Mammary epithelial cell (primary cell): ENCODE results near the gene DNAH14.

Experiments used
- EZH2 ChIP-seq: IDR thresholded peaks from 2 replicates; pipeline ENCODE4 v1.6.1; 2012; ENCODE audit warnings: low read length, inconsistent platforms, borderline replicate concordance
- TF ChIP-seq, protein P1 (sequence below), 2 donors: IDR thresholded peaks in 1 of 2; conservative IDR thresholded peaks in 1 of 2; 2 replicates each; pipeline ENCODE4 v1.5.1; 2011 to 2012; ENCODE audit warnings: inconsistent platforms in 2 of 2, low read length in 2 of 2, mild to moderate bottlenecking in 2 of 2, control low read depth in 1 of 2, low read depth in 1 of 2; ENCODE audit not compliant: insufficient read depth in 1 of 2; ENCODE audit errors: extremely low read depth in 1 of 2

DNA sequence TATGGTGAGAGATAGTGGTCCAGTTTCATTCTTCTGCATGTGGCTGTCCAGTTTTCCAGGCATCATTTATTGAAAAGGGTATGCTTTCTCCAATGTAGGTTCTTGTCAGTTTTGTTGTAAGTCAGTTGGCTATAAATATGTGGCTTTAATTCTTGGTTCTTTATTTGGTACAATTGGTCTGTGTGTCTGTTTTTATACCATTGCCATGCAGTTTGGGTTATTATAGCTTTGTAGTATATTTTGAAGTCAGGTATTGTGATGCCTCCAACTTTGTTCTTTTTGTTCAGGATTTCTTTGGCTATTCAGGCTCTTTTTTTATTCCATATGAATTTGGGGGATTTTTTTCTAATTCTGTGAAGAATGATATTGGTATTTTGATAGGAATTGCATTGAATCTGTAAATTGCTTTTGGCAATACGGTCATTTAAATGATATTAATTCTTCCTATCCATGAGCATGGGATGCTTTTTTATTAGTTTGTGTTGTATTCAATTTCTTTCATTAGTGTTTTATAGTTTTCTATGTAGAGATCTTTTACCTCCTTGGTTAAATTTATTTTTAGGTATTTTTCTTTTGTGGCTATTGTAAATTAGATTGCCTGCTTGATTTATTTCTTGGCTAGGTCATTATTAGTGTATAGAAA, 3.3 kb downstream of the DNAH14 start:
- TF ChIP-seq, protein P1, sequence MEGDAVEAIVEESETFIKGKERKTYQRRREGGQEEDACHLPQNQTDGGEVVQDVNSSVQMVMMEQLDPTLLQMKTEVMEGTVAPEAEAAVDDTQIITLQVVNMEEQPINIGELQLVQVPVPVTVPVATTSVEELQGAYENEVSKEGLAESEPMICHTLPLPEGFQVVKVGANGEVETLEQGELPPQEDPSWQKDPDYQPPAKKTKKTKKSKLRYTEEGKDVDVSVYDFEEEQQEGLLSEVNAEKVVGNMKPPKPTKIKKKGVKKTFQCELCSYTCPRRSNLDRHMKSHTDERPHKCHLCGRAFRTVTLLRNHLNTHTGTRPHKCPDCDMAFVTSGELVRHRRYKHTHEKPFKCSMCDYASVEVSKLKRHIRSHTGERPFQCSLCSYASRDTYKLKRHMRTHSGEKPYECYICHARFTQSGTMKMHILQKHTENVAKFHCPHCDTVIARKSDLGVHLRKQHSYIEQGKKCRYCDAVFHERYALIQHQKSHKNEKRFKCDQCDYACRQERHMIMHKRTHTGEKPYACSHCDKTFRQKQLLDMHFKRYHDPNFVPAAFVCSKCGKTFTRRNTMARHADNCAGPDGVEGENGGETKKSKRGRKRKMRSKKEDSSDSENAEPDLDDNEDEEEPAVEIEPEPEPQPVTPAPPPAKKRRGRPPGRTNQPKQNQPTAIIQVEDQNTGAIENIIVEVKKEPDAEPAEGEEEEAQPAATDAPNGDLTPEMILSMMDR (conservative IDR thresholded peaks at IDR 0.05 in 1 of 2, IDR thresholded peaks at IDR 0.05 in 1 of 2; ENCODE audit: extremely low read depth in 1 of 2, insufficient read depth in 1 of 2, low read depth in 1 of 2, low read length in 2 of 2), result no peak
- no peak for TF ChIP-seq EZH2
